ENCODE results near the gene LAMA2. TPM values are rescaled to one million over a fixed set of nuclear protein-coding genes. Genes with fewer than 3 reads are reported as not detected.

Gene LAMA2
- total RNA-seq, 4 donors from 2014 or later = 15.4 to 55.3 (median 38.7) TPM

- no peak overlapping the region for H3K4me3 ChIP-seq
- no peak overlapping the region for H3K27ac ChIP-seq
- H3K36me3 ChIP-seq = no peaks in the 10 kb centered on the region
- no peaks in the 10 kb centered on the region for H3K4me1 ChIP-seq
- no peaks in the 10 kb centered on the region for H3K9me3 ChIP-seq
- TF ChIP-seq, protein P1, sequence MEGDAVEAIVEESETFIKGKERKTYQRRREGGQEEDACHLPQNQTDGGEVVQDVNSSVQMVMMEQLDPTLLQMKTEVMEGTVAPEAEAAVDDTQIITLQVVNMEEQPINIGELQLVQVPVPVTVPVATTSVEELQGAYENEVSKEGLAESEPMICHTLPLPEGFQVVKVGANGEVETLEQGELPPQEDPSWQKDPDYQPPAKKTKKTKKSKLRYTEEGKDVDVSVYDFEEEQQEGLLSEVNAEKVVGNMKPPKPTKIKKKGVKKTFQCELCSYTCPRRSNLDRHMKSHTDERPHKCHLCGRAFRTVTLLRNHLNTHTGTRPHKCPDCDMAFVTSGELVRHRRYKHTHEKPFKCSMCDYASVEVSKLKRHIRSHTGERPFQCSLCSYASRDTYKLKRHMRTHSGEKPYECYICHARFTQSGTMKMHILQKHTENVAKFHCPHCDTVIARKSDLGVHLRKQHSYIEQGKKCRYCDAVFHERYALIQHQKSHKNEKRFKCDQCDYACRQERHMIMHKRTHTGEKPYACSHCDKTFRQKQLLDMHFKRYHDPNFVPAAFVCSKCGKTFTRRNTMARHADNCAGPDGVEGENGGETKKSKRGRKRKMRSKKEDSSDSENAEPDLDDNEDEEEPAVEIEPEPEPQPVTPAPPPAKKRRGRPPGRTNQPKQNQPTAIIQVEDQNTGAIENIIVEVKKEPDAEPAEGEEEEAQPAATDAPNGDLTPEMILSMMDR (IDR thresholded peaks at IDR 0.05) = no peak
- no peak for TF ChIP-seq POLR2A (IDR thresholded peaks at IDR 0.05)
- DNase-seq = no peak
- H3K27me3 ChIP-seq = no peaks in the 10 kb centered on the region
Measured at GRCh38 chr6:129007701-129008373, 124.9 kb downstream of the LAMA2 start.

DNA sequence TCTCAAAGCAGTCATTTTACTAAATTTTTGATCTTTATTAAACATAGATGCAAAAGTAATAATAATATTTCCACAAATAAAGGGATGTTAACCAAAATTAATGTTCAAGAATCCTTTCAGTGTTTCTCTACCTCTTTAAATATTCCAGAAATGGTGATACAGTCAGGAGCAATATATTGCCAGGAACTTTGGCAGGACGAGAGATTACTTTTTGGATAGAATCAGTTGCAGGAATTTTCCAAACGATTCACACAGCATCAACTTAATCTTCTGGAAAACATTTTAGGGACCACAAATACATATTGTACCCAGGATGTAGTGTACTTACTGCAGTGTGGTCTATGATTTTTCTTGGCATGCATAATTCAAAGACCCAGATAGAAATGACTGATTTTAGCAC lies 125.7 kb downstream of the LAMA2 start:
- H3K27me3 ChIP-seq = no peaks in the 10 kb centered on the region
- no peaks in the 10 kb centered on the region for H3K9me3 ChIP-seq
- no peaks in the 10 kb centered on the region for H3K4me1 ChIP-seq
- DNase-seq = no peak
- H3K27ac ChIP-seq = no peak overlapping the region
- no peak overlapping the region for H3K4me3 ChIP-seq
- TF ChIP-seq, protein P1 (IDR thresholded peaks at IDR 0.05) = no peak
- TF ChIP-seq POLR2A (IDR thresholded peaks at IDR 0.05) = no peak
- H3K36me3 ChIP-seq = no peaks in the 10 kb centered on the region

DNA sequence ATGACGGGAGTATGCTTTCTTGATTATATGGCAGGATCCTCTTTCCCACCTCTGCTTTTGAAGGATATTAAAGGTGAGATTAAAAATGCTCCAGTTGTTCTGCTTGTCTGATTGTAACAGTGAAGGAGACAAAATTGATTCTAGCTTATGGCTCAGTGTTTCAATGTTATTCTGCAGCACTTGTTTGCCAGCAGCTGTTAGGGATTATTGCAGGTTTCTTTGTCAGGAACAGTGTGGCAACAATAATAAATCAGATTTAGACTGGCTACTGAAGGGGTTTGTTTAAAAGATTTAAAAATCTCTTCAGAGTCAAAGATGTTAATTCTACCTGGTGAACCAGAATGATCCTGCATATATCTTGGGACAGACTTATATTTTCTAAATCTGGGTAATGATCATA lies 126.9 kb downstream of the LAMA2 start:
- no peak for DNase-seq
- Histone ChIP-seq H3K9me3 (no peaks in the 10 kb centered on the region), H3K4me3 (no peak overlapping the region), H3K27ac (no peak overlapping the region), H3K36me3 (no peaks in the 10 kb centered on the region), H3K4me1 (no peaks in the 10 kb centered on the region), H3K27me3 (no peaks in the 10 kb centered on the region)
- TF ChIP-seq, protein P1 (IDR thresholded peaks at IDR 0.05) = no peak
- TF ChIP-seq POLR2A (IDR thresholded peaks at IDR 0.05) = no peak

DNA sequence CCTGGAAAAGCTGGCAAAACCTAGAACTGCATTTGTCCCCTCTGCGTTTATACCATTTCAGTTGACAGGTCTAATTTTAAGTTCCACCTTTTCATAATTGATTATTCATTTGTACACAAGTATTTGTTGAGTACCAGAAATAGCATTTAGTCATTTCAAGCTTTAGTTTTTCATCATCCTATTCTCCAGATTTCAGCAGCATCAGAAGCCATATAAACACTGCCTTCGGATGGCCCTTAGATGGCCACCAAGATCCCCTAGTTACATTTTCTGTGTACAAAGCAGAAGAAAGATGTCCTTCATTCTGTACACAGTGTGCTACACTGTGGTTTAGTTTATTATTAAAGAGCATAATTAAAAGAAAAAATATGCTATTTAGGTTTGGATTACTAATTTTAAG lies 131.4 kb downstream of the LAMA2 start:
- Histone ChIP-seq H3K9me3 (no peaks in the 10 kb centered on the region), H3K4me1 (no peaks in the 10 kb centered on the region)

DNA sequence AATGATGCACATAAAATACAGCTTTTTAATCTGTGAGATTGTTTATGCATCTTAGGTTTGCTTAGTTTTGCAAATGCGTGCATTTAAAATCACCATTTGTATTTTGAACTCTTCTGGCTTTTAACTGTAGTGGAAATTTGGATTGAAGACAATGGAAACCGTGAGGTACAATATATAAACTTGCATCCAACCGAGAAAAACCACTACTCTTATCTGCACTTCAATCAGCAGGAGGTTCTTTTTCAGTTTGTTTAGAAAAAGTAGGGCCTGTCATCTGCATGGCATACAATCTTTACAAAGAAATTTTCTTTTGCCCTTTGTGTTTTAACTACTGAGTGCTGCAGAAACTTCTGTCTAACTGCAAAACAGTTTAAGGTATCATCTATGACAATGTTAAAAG lies 132.8 kb downstream of the LAMA2 start:
- Histone ChIP-seq H3K4me1 (no peaks in the 10 kb centered on the region), H3K36me3 (no peaks in the 10 kb centered on the region), H3K27ac (no peak overlapping the region), H3K9me3 (no peaks in the 10 kb centered on the region), H3K4me3 (no peak overlapping the region), H3K27me3 (no peaks in the 10 kb centered on the region)
- TF ChIP-seq, protein P1 (IDR thresholded peaks at IDR 0.05) = no peak
- no peak for TF ChIP-seq POLR2A (IDR thresholded peaks at IDR 0.05)
- DNase-seq = no peak

More for the DNA sequence above, 131.4 kb downstream of the LAMA2 start:
- Histone ChIP-seq H3K27ac (no peak overlapping the region), H3K4me3 (no peak overlapping the region), H3K27me3 (no peaks in the 10 kb centered on the region), H3K36me3 (no peaks in the 10 kb centered on the region)
- no peak for DNase-seq
- TF ChIP-seq POLR2A (IDR thresholded peaks at IDR 0.05) = no peak
- TF ChIP-seq, protein P1 (IDR thresholded peaks at IDR 0.05) = no peak
